OCI-M2 (cell line): Measurements from ENCODE around the gene OLFM4.

Experiments used
- DNase-seq: peaks from one replicate; lab custom pipeline; 2025; ENCODE audit not compliant: unreplicated experiment; lab: John Stamatoyannopoulos, UW

The OLFM4 gene

GRCh38 chr13:53014495-53015443, 13.8 kb upstream of the OLFM4 start:
- no peak for DNase-seq

- no peak for DNase-seq
Observed at GRCh38 chr13:53015971-53016370, 12.6 kb upstream of the OLFM4 start.

- DNase-seq: no peak
Observed at GRCh38 chr13:53017433-53017970, 11.1 kb upstream of the OLFM4 start.

- DNase-seq: no peak
Observed at GRCh38 chr13:53018690-53019647, 9.6 kb upstream of the OLFM4 start.

GRCh38 chr13:53020764-53021335, 7.8 kb upstream of the OLFM4 start:
- no peak for DNase-seq

- DNase-seq: no peak
Observed at GRCh38 chr13:53023246-53023645, 5.4 kb upstream of the OLFM4 start.

GRCh38 chr13:53028063-53028462, 550 bp upstream of the OLFM4 start:
- no peak for DNase-seq

- DNase-seq: no peak
Observed at GRCh38 chr13:53032849-53033248, 4.2 kb downstream of the OLFM4 start.

GRCh38 chr13:53038993-53039392, 10.4 kb downstream of the OLFM4 start:
- no peak for DNase-seq

- DNase-seq: no peak
Observed at GRCh38 chr13:53041968-53042516, 13.4 kb downstream of the OLFM4 start.

- no peak for DNase-seq
Observed at GRCh38 chr13:53042877-53043276, 14.3 kb downstream of the OLFM4 start.

- no peak for DNase-seq
Observed at GRCh38 chr13:53043398-53043797, 14.8 kb downstream of the OLFM4 start.

- DNase-seq: no peak
Observed at GRCh38 chr13:53045189-53045588, 16.6 kb downstream of the OLFM4 start.

GRCh38 chr13:53048880-53049279, 20.3 kb downstream of the OLFM4 start:
- no peak for DNase-seq

- no peak for DNase-seq
Observed at GRCh38 chr13:53050151-53050550, 21.5 kb downstream of the OLFM4 start.

GRCh38 chr13:53052675-53053074, 24.1 kb downstream of the OLFM4 start:
- no peak for DNase-seq

GRCh38 chr13:53054569-53054968, 26.0 kb downstream of the OLFM4 start:
- no peak for DNase-seq

- DNase-seq: no peak
Observed at GRCh38 chr13:53058065-53058679, 29.6 kb downstream of the OLFM4 start.

GRCh38 chr13:53060840-53061490, 32.4 kb downstream of the OLFM4 start:
- DNase-seq: no peak

GRCh38 chr13:53064731-53065130, 36.1 kb downstream of the OLFM4 start:
- no peak for DNase-seq
